Endothelial cell of umbilical vein (primary cell): ENCODE results near the gene FIG4. TPM values are rescaled to one million over a fixed set of nuclear protein-coding genes. Genes with fewer than 3 reads are reported as not detected.

Experiments used
- BruUV-seq: library from RNA; stranded (reverse); fragments of 400-500 nt; replicated peaks from 2 replicates; lab custom pipeline; 2021; lab: Mats Ljungman, UMichigan
- CTCF ChIA-PET: fragments of 300-600, 350-600 bp; sonication (Branson Sonifier 250); formaldehyde crosslinking; loops from one replicate; lab custom pipeline; 2021; ENCODE audit warnings: antibody characterized with exemption, inconsistent platforms; lab: Charles Lee
- POLR2A ChIA-PET: fragments of 300-600, 350-600 bp; sonication (Branson Sonifier 250); formaldehyde crosslinking; loops from one replicate; lab custom pipeline; 2021; ENCODE audit warnings: antibody characterized with exemption, inconsistent platforms; lab: Charles Lee
- DNase-seq: peaks from one replicate; pipeline ENCODE4 v3.0.0-alpha.2; 2011; ENCODE audit warnings: low read depth, low spot score
- FAIRE-seq: peaks from 2 replicates; lab custom pipeline; 2011; peaks lifted over from hg19 to GRCh38; lab: Jason Lieb, UNC
- H2AFZ ChIP-seq: 2 replicates; pipeline ENCODE4 v1.6.0; 2012; ENCODE audit warnings: low read depth, low read length, control low read depth, inconsistent platforms
- H3K27ac ChIP-seq: 2 replicates; pipeline ENCODE4 v1.5.1; 2011; ENCODE audit warnings: low read depth, mild to moderate bottlenecking, control low read depth, low read length, moderate library complexity; ENCODE audit not compliant: insufficient read depth
- H3K27me3 ChIP-seq, 2 experiments: 2 replicates each; pipeline versions ENCODE4 v1.6.0 to v1.6.1; 2011; ENCODE audit warnings: low read length in 2 of 2, mixed read lengths in 1 of 2; ENCODE audit not compliant: control insufficient read depth in 2 of 2, insufficient read depth in 2 of 2
- H3K36me3 ChIP-seq, 2 experiments: 2 replicates in 1 of 2; 3 replicates in 1 of 2; pipeline ENCODE4 v1.5.1; 2011; ENCODE audit warnings: low read length in 2 of 2, mild to moderate bottlenecking in 1 of 2, moderate library complexity in 1 of 2; ENCODE audit not compliant: control insufficient read depth in 2 of 2, insufficient read depth in 2 of 2; ENCODE audit errors: extremely low read depth in 1 of 2
- H3K4me1 ChIP-seq: 3 replicates; pipeline ENCODE4 v1.5.1; 2011; ENCODE audit warnings: mild to moderate bottlenecking, low read length; ENCODE audit not compliant: control insufficient read depth, insufficient read depth; ENCODE audit errors: extremely low read depth
- H3K4me2 ChIP-seq: 2 replicates; pipeline ENCODE4 v1.6.1; 2011; ENCODE audit warnings: low read length, control low read depth, mixed read lengths; ENCODE audit not compliant: insufficient read depth
- H3K4me3 ChIP-seq, 3 experiments: fragments of 200-600 bp in 1 of 3; sonication (generic), shearing (Covaris generic) in 1 of 3; replicated peaks in 1 of 3; 2 replicates each; pipeline ENCODE4 v1.5.1; 2011 to 2016; ENCODE audit warnings: control low read depth in 3 of 3, low read length in 3 of 3, mild to moderate bottlenecking in 2 of 3, inconsistent platforms in 1 of 3, low read depth in 1 of 3, moderate library complexity in 1 of 3; ENCODE audit not compliant: insufficient read depth in 1 of 3
- H3K79me2 ChIP-seq: 2 replicates; pipeline ENCODE4 v1.6.0; 2012; ENCODE audit warnings: low read length, inconsistent platforms; ENCODE audit not compliant: control insufficient read depth, insufficient read depth
- H3K9ac ChIP-seq: replicated peaks from 2 replicates; pipeline ENCODE3; 2011; ENCODE audit warnings: low read length, control low read depth; ENCODE audit not compliant: insufficient read depth; ENCODE audit errors: extremely low read depth
- H3K9me1 ChIP-seq: replicated peaks from 3 replicates; pipeline ENCODE4 v1.6.0; 2011; ENCODE audit warnings: mild to moderate bottlenecking, low read length; ENCODE audit not compliant: control insufficient read depth, insufficient read depth; ENCODE audit errors: extremely low read depth
- H3K9me3 ChIP-seq: replicated peaks from 2 replicates; pipeline ENCODE4 v1.5.1; 2012; ENCODE audit warnings: low read length, inconsistent platforms; ENCODE audit not compliant: control insufficient read depth, insufficient read depth
- H4K20me1 ChIP-seq: replicated peaks from 2 replicates; pipeline ENCODE3; 2011; ENCODE audit warnings: mild to moderate bottlenecking, low read length; ENCODE audit not compliant: control insufficient read depth, insufficient read depth; ENCODE audit errors: extremely low read depth
- EZH2 ChIP-seq: IDR thresholded peaks from 2 replicates; pipeline ENCODE4 v1.6.1; 2012; ENCODE audit warnings: borderline replicate concordance, low read depth, mild to moderate bottlenecking, moderate library complexity, low read length, inconsistent platforms; ENCODE audit not compliant: severe bottlenecking
- FOS ChIP-seq: IDR thresholded peaks from 2 replicates; pipeline ENCODE4 v1.6.1; 2011; ENCODE audit warnings: mild to moderate bottlenecking, low read length, moderate library complexity, borderline replicate concordance; ENCODE audit not compliant: insufficient read depth
- GATA2 ChIP-seq: IDR thresholded peaks from 2 replicates; pipeline ENCODE4 v1.7.0; 2011; ENCODE audit warnings: low read depth, mild to moderate bottlenecking, moderate library complexity, mixed read lengths, low read length; ENCODE audit not compliant: insufficient read length, insufficient read depth
- JUN ChIP-seq: IDR thresholded peaks from 2 replicates; pipeline ENCODE4 v1.6.1; 2011; ENCODE audit warnings: borderline replicate concordance, low read depth; ENCODE audit not compliant: insufficient read length, insufficient read depth
- MAX ChIP-seq: IDR thresholded peaks from 2 replicates; pipeline ENCODE4 v1.6.1; 2011; ENCODE audit not compliant: insufficient read depth, insufficient read length
- MYC ChIP-seq: IDR thresholded peaks from one replicate; pipeline ENCODE4 v1.6.1; 2011; ENCODE audit warnings: mild to moderate bottlenecking, low read depth, low read length
- POLR2A ChIP-seq: IDR thresholded peaks from 2 replicates; pipeline ENCODE4 v1.6.1; 2012; ENCODE audit warnings: low read depth, mild to moderate bottlenecking, control low read depth, low read length
- POLR2AphosphoS5 ChIP-seq: IDR thresholded peaks from 2 replicates; pipeline ENCODE4 v1.6.1; 2012; ENCODE audit warnings: low read depth, mild to moderate bottlenecking, control low read depth, low read length, moderate library complexity; ENCODE audit not compliant: insufficient read depth
- dilution Hi-C: fragments of 300-500 bp; cut with MboI; formaldehyde crosslinking; loops from one replicate; pipeline ENCODE4 v1.15.0; 2019; ENCODE audit warnings: low sequenced_read_pairs; ENCODE audit not compliant: extremely low pct_ligation_motif_present
- intact Hi-C: fragments of 100-400 bp; cut with micrococcal nuclease; formaldehyde crosslinking; loops from one replicate; pipeline ENCODE4 v1.10.0; 2022
- polyA plus RNA-seq, 4 experiments: library from polyadenylated mRNA; depleted of rRNA in 3 of 4; stranded (reverse) in 3 of 4; unstranded in 1 of 4; fragments of >200 nt; gene quantifications; 2 replicates each; pipeline versions ENCODE4 v1.2.1 to v1.2.3, GENCODE V29; 2011 to 2012; ENCODE audit warnings: missing spikeins in 1 of 4
- total RNA-seq: library from RNA; stranded (reverse); gene quantifications from 2 replicates; pipeline ENCODE4 v1.2.3, GENCODE V29; 2021
- TF ChIP-seq, protein P1 (sequence below), 2 donors: IDR thresholded peaks; 1 replicate in 1 of 2; 2 replicates in 1 of 2; pipeline ENCODE4 v1.5.1; 2011; ENCODE audit warnings: low read length in 2 of 2, mild to moderate bottlenecking in 2 of 2, moderate library complexity in 2 of 2, control low read depth in 1 of 2, inconsistent platforms in 1 of 2, low read depth in 1 of 2; ENCODE audit not compliant: insufficient read depth in 1 of 2; ENCODE audit errors: extremely low read depth in 1 of 2

Gene FIG4
- total and polyA plus RNA-seq, 2 donors (not counting 3 experiments of a cell fraction or from before 2014, with no cell fraction given), result 7.9 to 12.2 TPM

- intact Hi-C loops (no loop called here), dilution Hi-C loops (no loop called here)
- no peak for DNase-seq
- no peaks in the 10 kb centered on the region for H3K9me3 ChIP-seq
- TF ChIP-seq, protein P1, sequence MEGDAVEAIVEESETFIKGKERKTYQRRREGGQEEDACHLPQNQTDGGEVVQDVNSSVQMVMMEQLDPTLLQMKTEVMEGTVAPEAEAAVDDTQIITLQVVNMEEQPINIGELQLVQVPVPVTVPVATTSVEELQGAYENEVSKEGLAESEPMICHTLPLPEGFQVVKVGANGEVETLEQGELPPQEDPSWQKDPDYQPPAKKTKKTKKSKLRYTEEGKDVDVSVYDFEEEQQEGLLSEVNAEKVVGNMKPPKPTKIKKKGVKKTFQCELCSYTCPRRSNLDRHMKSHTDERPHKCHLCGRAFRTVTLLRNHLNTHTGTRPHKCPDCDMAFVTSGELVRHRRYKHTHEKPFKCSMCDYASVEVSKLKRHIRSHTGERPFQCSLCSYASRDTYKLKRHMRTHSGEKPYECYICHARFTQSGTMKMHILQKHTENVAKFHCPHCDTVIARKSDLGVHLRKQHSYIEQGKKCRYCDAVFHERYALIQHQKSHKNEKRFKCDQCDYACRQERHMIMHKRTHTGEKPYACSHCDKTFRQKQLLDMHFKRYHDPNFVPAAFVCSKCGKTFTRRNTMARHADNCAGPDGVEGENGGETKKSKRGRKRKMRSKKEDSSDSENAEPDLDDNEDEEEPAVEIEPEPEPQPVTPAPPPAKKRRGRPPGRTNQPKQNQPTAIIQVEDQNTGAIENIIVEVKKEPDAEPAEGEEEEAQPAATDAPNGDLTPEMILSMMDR (IDR thresholded peaks at IDR 0.05; ENCODE audit: extremely low read depth in 1 of 2, insufficient read depth in 1 of 2, low read depth in 1 of 2, low read length in 2 of 2), result no peak
- TF ChIP-seq FOS (no peak), MAX (no peak), POLR2AphosphoS5 (no peak), POLR2A (no peak), GATA2 (no peak), EZH2 (no peak), JUN (no peak), MYC (no peak)
- no peak for FAIRE-seq
- ChIA-PET CTCF (interaction anchor here (2.9 to 8.0 kb wide), 5 partner anchors 12 to 688 kb away, joined by 21 to 449 read pairs (median 32); no protein-coding TSS in a partner anchor), POLR2A (no interaction called here)
- H3K4me3 ChIP-seq, result no peak overlapping the region
- H3K9me1 ChIP-seq, result no peaks in the 10 kb centered on the region
- H4K20me1 ChIP-seq, result no peaks in the 10 kb centered on the region
- no peaks in the 10 kb centered on the region for H3K36me3 ChIP-seq
- no TSS peak for BruUV-seq
- no peak overlapping the region for H3K9ac ChIP-seq
- no peaks in the 10 kb centered on the region for H3K4me1 ChIP-seq
- H3K4me2 ChIP-seq, result no peak overlapping the region
- no peaks in the 10 kb centered on the region for H3K27me3 ChIP-seq
- no peaks in the 10 kb centered on the region for H3K79me2 ChIP-seq
- H3K27ac ChIP-seq, result no peak overlapping the region
- H2AFZ ChIP-seq, result no peak overlapping the region
Observed at GRCh38 chr6:109702791-109703190, 11.7 kb downstream of the FIG4 start.
